Measurements from ENCODE around the gene BIRC2. TPM values are rescaled to one million over a fixed set of nuclear protein-coding genes. Genes with fewer than 3 reads are reported as not detected.

Gene BIRC2
- total and polyA plus RNA-seq, 9 of the 15 experiments (the other 6 are each of a cell fraction or from before 2014, with no cell fraction given) = 14.3 to 45.9 (median 20.7) TPM

DNA sequence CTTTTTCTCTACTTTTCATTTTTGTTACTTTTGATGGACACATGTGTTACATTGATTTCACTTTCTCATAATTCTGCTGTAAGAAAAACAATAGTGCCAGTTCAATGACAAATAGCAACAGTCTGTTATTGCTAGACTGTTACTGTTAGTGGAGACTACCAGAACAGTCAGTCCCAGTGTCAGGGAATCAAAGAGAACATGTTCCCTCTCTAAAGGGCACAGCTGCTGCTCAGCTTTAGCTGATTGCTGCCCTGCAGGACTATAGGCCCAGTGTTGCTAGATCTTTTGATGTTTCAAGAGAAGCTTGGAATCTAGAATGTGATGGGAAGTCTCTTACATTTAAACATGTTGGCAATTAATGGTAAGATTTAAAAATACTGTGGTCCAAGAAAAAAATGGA lies 26.3 kb upstream of the BIRC2 start:
- in situ Hi-C loops (cut with MboI) (no loop called here), intact Hi-C loops (cut with micrococcal nuclease) (no loop called here)
- Histone ChIP-seq H3K9me3 (replicated peaks; ENCODE audit: control insufficient read depth, insufficient read depth, low read depth, low read length) (no peaks in the 10 kb centered on the region), H3K27ac (ENCODE audit: extremely low read depth, low read depth, low read length) (no peak overlapping the region), H2AFZ (ENCODE audit: low read depth, low read length) (no peak overlapping the region), H3K27me3 (ENCODE audit: control insufficient read depth in 2 of 2, insufficient read depth in 2 of 2, low read length in 2 of 2) (peaks cover 0 to 2% of the 10 kb centered on the region in 2 experiments; a peak in 4 of 5 replicates), H3K4me3 (no peak overlapping the region), H3K4me1 (replicated peaks in 1 of 2; ENCODE audit: control insufficient read depth in 2 of 2, insufficient read depth in 2 of 2, low read length in 2 of 2) (peaks cover 0 to 8% of the 10 kb centered on the region in 2 experiments; a peak in 3 of 5 replicates), H3K4me2 (ENCODE audit: insufficient read depth, low read length) (no peak overlapping the region), H3K9me1 (ENCODE audit: control insufficient read depth, insufficient read depth, low read length) (no peaks in the 10 kb centered on the region), H4K20me1 (replicated peaks; ENCODE audit: control insufficient read depth, insufficient read depth, low read length) (no peaks in the 10 kb centered on the region), H3K79me2 (ENCODE audit: control insufficient read depth, insufficient read depth, low read length) (no peaks in the 10 kb centered on the region), H3K36me3 (ENCODE audit: control insufficient read depth, insufficient read depth, low read length) (no peaks in the 10 kb centered on the region), H3K9ac (ENCODE audit: insufficient read depth in 1 of 2, low read depth in 2 of 2, low read length in 2 of 2) (no peak overlapping the region)
- POLR2A ChIA-PET = no interaction called here
- ATAC-seq (no peak), FAIRE-seq (no peak), DNase-seq (ENCODE audit: extremely low read depth in 1 of 4, low spot score in 3 of 4) (no peak)
- CTCF ChIA-PET (ENCODE audit: low intra/inter-chr PET ratio) = no interaction called here
- no TSS peak for BruUV-seq (replicated peaks)
- no peak for TF ChIP-seq ILK (tag; IDR thresholded peaks at IDR 0.05; ENCODE audit: borderline replicate concordance, low read depth)
- TF ChIP-seq PHF20 (IDR thresholded peaks at IDR 0.05; ENCODE audit: partially characterized antibody) = no peak
- TF ChIP-seq MED1 (CRISPR knock-in tag; IDR thresholded peaks at IDR 0.05; ENCODE audit: borderline replicate concordance) = no peak

DNA sequence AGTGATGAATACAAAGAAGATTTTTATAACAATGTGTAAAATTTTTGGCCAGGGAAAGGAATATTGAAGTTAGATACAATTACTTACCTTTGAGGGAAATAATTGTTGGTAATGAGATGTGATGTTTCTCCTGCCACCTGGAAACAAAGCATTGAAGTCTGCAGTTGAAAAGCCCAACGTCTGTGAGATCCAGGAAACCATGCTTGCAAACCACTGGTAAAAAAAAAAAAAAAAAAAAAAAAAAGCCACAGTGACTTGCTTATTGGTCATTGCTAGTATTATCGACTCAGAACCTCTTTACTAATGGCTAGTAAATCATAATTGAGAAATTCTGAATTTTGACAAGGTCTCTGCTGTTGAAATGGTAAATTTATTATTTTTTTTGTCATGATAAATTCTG lies 24.5 kb upstream of the BIRC2 start:
- in situ Hi-C loops (cut with MboI) = no loop called here
- POLR2A ChIA-PET = no interaction called here
- intact Hi-C loops (cut with micrococcal nuclease) = no loop called here

More for the DNA sequence above, 24.5 kb upstream of the BIRC2 start:
- Histone ChIP-seq H3K4me2 (ENCODE audit: insufficient read depth, low read length) (no peak overlapping the region), H2AFZ (ENCODE audit: low read depth, low read length) (no peak overlapping the region), H3K9me1 (ENCODE audit: control insufficient read depth, insufficient read depth, low read length) (no peaks in the 10 kb centered on the region), H3K4me3 (no peak overlapping the region), H3K79me2 (ENCODE audit: control insufficient read depth, insufficient read depth, low read length) (no peaks in the 10 kb centered on the region), H3K4me1 (replicated peaks in 1 of 2; ENCODE audit: control insufficient read depth in 2 of 2, insufficient read depth in 2 of 2, low read length in 2 of 2) (peaks cover 0 to 4% of the 10 kb centered on the region in 2 experiments; a peak in 2 of 5 replicates), H3K36me3 (ENCODE audit: control insufficient read depth, insufficient read depth, low read length) (no peaks in the 10 kb centered on the region), H4K20me1 (replicated peaks; ENCODE audit: control insufficient read depth, insufficient read depth, low read length) (no peaks in the 10 kb centered on the region), H3K27me3 (ENCODE audit: control insufficient read depth in 2 of 2, insufficient read depth in 2 of 2, low read length in 2 of 2) (peaks cover 0 to 2% of the 10 kb centered on the region in 2 experiments; a peak in 4 of 5 replicates), H3K27ac (ENCODE audit: extremely low read depth, low read depth, low read length) (no peak overlapping the region), H3K9me3 (replicated peaks; ENCODE audit: control insufficient read depth, insufficient read depth, low read depth, low read length) (no peaks in the 10 kb centered on the region), H3K9ac (ENCODE audit: insufficient read depth in 1 of 2, low read depth in 2 of 2, low read length in 2 of 2) (no peak overlapping the region)
- BruUV-seq (replicated peaks) = no TSS peak
- FAIRE-seq (no peak), ATAC-seq (no peak), DNase-seq (ENCODE audit: extremely low read depth in 1 of 4, low spot score in 3 of 4) (no peak)
- CTCF ChIA-PET (ENCODE audit: low intra/inter-chr PET ratio) = no interaction called here
- TF ChIP-seq, protein P1, sequence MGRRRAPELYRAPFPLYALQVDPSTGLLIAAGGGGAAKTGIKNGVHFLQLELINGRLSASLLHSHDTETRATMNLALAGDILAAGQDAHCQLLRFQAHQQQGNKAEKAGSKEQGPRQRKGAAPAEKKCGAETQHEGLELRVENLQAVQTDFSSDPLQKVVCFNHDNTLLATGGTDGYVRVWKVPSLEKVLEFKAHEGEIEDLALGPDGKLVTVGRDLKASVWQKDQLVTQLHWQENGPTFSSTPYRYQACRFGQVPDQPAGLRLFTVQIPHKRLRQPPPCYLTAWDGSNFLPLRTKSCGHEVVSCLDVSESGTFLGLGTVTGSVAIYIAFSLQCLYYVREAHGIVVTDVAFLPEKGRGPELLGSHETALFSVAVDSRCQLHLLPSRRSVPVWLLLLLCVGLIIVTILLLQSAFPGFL (CRISPR knock-in tag; IDR thresholded peaks at IDR 0.05) = no peak
- TF ChIP-seq XRCC3 (IDR thresholded peaks at IDR 0.05) = no peak
- no peak for TF ChIP-seq STAT5A (IDR thresholded peaks at IDR 0.05; ENCODE audit: borderline replicate concordance, low read length)
- no peak for TF ChIP-seq TCF7 (IDR thresholded peaks at IDR 0.05; ENCODE audit: borderline replicate concordance)
- no peak for TF ChIP-seq NEUROD1 (IDR thresholded peaks at IDR 0.05; ENCODE audit: borderline replicate concordance, low read depth, low read length, partially characterized antibody)
- no peak for TF ChIP-seq ZNF134 (CRISPR knock-in tag; conservative IDR thresholded peaks at IDR 0.05)
- 6% methylated on average over 2 of the region's 2 CpGs for WGBS (ENCODE audit: insufficient coverage, low coverage, missing lambda C conversion rate)

All from K562 (cell line).